HG02588 (cell line): Measurements from ENCODE around the gene MMAB.

ENCODE experiments used
- ATAC-seq: cut with Tn5 transposase; IDR thresholded peaks from one replicate; pipeline ENCODE4 v1.9.1; 2021; ENCODE audit warnings: mild to moderate bottlenecking, moderate library complexity; ENCODE audit not compliant: unreplicated experiment

MMAB gene

DNA sequence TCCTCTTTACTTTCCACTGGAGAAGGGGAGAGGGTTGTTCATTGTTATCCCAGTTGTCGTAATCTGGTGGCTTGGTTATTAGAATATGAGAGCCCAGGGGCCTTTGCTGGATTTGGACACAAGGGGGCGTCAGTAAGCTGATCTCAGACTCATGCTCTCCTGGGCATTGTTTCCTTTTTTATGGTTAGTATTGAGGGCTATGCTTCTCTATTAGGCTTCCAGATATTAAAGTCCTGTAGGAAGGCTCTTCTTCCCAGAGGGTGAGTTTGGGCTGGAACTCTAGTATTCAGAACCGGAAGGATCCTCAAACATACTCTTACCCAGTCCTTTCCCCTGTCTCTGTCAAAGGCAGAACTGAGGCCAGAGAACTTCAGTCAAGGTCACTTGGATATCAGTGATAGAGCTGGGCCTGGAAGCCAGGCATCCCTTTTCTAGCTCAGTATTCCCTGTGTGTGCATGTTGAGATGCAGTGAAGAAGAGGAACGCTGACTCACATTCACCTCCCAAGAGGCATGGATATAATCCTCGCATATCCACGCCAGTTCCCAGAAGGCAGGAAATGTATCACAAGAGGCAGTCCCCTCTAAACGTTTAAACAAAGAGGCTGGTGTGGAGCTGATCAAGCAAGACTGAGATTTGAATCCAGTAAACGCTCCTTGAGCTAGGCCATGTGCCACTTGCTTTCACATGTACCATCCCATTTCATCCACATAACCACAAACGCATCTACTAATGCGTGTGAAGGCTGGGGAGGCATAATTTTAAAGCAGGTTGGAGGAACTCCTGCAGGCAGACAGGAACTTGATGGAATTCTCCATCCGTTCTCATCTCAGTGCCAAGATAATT lies 54.3 kb downstream of the MMAB start:
- no peak for ATAC-seq

- no peak for ATAC-seq
These were observed 55.7 kb downstream of the MMAB start for GRCh38 chr12:109517619-109518018.

- ATAC-seq = no peak
These were observed 59.3 kb downstream of the MMAB start for GRCh38 chr12:109513977-109514376.

DNA sequence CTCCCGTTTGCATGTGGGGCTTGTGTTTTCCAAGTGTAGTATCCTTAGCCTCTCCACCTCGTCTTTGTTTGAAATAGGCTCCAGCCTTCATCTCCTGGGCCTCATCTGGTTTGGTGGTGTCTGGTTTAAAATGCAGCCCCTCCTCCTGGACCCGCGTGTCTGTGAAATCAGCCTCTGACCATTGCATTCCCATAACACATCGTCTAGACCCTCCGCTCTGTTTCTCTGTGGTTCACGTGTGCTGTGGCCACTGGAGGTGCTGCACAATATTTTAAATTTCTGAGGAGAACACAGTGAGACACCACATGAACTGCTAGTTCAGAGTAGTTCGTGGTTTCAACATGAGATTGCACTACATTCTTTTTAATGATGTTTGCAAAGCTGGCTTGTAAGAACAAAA lies 60.3 kb downstream of the MMAB start:
- ATAC-seq = no peak

GRCh38 chr12:109512608-109513007 lies 60.7 kb downstream of the MMAB start:
- no peak for ATAC-seq

- ATAC-seq = no peak
These were observed 63.1 kb downstream of the MMAB start for GRCh38 chr12:109510196-109510595.

DNA sequence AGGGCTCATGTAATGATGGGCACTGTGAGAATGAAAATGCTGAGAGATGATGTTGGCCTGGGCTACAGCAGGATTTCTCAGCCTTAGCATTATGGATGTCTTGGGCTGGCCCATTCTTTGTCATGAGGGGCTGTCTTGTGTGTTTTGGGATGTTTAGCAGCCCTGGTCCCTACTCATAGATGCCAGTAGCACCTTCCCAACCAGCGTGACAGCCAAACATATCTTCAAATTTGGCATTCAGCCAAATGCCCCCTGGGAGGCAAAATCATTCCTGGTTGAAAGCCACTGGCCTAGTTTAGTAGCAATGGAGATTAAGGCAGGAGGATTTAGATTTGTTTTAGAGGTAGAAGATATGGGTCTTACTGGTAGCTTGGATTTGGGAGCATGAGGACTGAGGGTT lies 69.2 kb downstream of the MMAB start:
- no peak for ATAC-seq
